Brain microvascular endothelial cell (primary cell): ENCODE measurements around the gene HBP1.

Experiments used
- DNase-seq: peaks from one replicate; pipeline ENCODE4 v3.0.0-alpha.2; 2020
- H3K27ac ChIP-seq: fragments of 250-450 bp; sonication (Bioruptor Pico); 2 replicates; pipeline ENCODE4 v1.5.1; 2020; ENCODE audit warnings: mild to moderate bottlenecking, moderate library complexity
- H3K27me3 ChIP-seq: fragments of 250-450 bp; sonication (Bioruptor Pico); replicated peaks from 2 replicates; pipeline ENCODE4 v1.5.1; 2020; ENCODE audit warnings: mild to moderate bottlenecking
- H3K36me3 ChIP-seq: fragments of 250-450 bp; sonication (Bioruptor Pico); replicated peaks from 2 replicates; pipeline ENCODE4 v1.5.1; 2020; ENCODE audit warnings: mild to moderate bottlenecking
- H3K4me3 ChIP-seq: 2 replicates; pipeline ENCODE4 v1.5.1; 2011; ENCODE audit warnings: low read depth, mild to moderate bottlenecking, control low read depth, low read length, moderate library complexity
- in situ Hi-C: cut with HindIII; loops from 2 replicates; pipeline ENCODE4 v1.10.0; 2017; ENCODE audit warnings: low sequenced_read_pairs, low pct_ligation_motif_present
- TF ChIP-seq, protein P1 (sequence below): IDR thresholded peaks from 2 replicates; pipeline ENCODE4 v1.5.1; 2011; ENCODE audit warnings: low read depth, mild to moderate bottlenecking, moderate library complexity, low read length, control low read depth, inconsistent platforms; ENCODE audit errors: missing control alignments

The HBP1 gene

GRCh38 chr7:107168233-107169119, at the start of gene HBP1:
HBP1 (plus strand) TSS chr7:107169003; CDS start chr7:107179894, 10,891 bp downstream.
- H3K4me3 ChIP-seq = peak within 1 kb of the TSS; percentile 80
- peak; percentile 100 for DNase-seq
- TF ChIP-seq, protein P1, sequence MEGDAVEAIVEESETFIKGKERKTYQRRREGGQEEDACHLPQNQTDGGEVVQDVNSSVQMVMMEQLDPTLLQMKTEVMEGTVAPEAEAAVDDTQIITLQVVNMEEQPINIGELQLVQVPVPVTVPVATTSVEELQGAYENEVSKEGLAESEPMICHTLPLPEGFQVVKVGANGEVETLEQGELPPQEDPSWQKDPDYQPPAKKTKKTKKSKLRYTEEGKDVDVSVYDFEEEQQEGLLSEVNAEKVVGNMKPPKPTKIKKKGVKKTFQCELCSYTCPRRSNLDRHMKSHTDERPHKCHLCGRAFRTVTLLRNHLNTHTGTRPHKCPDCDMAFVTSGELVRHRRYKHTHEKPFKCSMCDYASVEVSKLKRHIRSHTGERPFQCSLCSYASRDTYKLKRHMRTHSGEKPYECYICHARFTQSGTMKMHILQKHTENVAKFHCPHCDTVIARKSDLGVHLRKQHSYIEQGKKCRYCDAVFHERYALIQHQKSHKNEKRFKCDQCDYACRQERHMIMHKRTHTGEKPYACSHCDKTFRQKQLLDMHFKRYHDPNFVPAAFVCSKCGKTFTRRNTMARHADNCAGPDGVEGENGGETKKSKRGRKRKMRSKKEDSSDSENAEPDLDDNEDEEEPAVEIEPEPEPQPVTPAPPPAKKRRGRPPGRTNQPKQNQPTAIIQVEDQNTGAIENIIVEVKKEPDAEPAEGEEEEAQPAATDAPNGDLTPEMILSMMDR = no peak
- no peaks in the 10 kb centered on the region for H3K36me3 ChIP-seq
- in situ Hi-C loops = no loop called here
- H3K27me3 ChIP-seq = no peaks in the 10 kb centered on the region
- H3K27ac ChIP-seq = peak within 1 kb of the TSS; percentile 99

- DNase-seq = no peak
- Histone ChIP-seq H3K4me3 (no peak overlapping the region), H3K27me3 (no peaks in the 10 kb centered on the region), H3K27ac (no peak overlapping the region), H3K36me3 (no peaks in the 10 kb centered on the region)
- TF ChIP-seq, protein P1 = no peak
- in situ Hi-C loops = no loop called here
These were observed 49.3 kb upstream of the HBP1 start for GRCh38 chr7:107119376-107120105.

DNA sequence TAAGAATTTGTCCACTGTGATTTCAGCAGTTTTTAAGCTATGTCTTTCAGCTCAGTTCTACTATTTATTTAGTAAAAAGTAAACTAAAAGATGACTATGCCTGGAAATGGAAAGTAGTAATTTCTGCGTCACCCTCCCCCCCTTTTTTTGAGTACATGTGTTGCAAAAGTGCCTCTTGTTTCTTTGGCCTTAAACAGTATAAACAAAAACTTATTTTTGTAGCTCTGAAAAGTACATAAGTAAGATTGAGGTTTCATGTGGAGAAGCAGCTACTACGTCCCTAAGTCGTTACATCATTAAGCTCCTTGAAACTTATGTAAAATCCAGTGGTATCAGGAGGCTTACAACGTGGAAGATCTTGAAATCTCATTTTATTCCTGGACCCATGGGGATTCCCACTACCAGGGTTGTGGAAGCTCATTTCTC, 46.3 kb upstream of the HBP1 start:
- Histone ChIP-seq H3K27me3 (no peaks in the 10 kb centered on the region), H3K27ac (no peak overlapping the region), H3K4me3 (no peak overlapping the region), H3K36me3 (no peaks in the 10 kb centered on the region)
- DNase-seq = no peak
- in situ Hi-C loops = no loop called here
- TF ChIP-seq, protein P1 = no peak

GRCh38 chr7:107123392-107123791, 45.4 kb upstream of the HBP1 start:
- DNase-seq = no peak
- no peaks in the 10 kb centered on the region for H3K27me3 ChIP-seq

GRCh38 chr7:107125475-107125874, 43.3 kb upstream of the HBP1 start:
- H3K36me3 ChIP-seq = no peaks in the 10 kb centered on the region
- no peak overlapping the region for H3K4me3 ChIP-seq
- no peak for DNase-seq
- H3K27ac ChIP-seq = no peak overlapping the region
- in situ Hi-C loops = no loop called here
- TF ChIP-seq, protein P1 = no peak
- no peaks in the 10 kb centered on the region for H3K27me3 ChIP-seq

More at GRCh38 chr7:107123392-107123791, 45.4 kb upstream of the HBP1 start:
- in situ Hi-C loops = no loop called here
- no peak overlapping the region for H3K27ac ChIP-seq
- no peak overlapping the region for H3K4me3 ChIP-seq
- no peaks in the 10 kb centered on the region for H3K36me3 ChIP-seq
- TF ChIP-seq, protein P1 = no peak
